Transverse colon (tissue), 3 donors: ENCODE data around the gene MAFF.

Source experiments
- POLR2A ChIP-seq: fragments of 450-650 bp; IDR thresholded peaks from one replicate; pipeline ENCODE4 v1.6.1; 2016; ENCODE audit warnings: antibody characterized with exemption, mild to moderate bottlenecking, moderate library complexity
- TF ChIP-seq, protein P1 (sequence below), 5 experiments: fragments of 200-600 bp in 3 of 5; fragments of 450-650 bp in 2 of 5; sonication (generic) in 3 of 5; IDR thresholded peaks; 1 replicate in 2 of 5; 2 replicates in 3 of 5; pipeline ENCODE4 v1.5.1; 2016 to 2017; ENCODE audit warnings: antibody characterized with exemption in 5 of 5, inconsistent platforms in 3 of 5, mild to moderate bottlenecking in 2 of 5, moderate library complexity in 1 of 5

DNA sequence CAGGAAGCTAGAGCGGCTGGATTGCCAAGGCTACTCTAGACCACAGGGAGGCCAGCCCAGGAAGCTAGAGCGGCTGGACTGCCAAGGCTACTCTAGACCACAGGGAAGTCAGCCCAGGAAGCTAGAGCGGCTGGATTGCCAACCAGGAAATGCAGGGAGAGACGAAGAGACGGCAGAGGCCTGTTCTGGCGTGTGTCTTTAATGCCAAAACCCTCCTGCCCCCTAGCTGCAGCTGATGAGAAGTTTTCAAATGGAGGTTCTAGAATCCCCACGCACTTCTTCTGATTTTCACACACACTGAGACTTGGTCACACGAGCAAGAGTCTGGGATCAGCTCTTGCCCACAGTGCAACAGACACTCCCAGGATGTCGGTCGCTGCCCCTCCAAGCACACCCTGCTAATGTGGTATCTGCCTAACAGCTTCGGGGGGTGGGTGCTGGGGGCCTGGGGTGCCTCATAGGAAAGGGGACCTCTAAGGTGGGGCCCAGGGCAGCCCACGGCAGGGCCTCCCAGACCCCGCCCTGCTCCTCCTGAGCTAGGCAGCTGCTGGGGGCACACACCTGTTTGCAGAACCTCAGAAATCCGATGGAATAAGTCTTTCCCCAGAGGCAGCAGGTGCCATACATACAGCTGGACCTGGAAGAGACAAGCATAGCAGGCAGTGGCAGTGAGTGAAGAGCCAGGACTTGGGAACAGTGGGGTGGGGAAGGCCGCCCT lies 28.5 kb downstream of the MAFF start:
- TF ChIP-seq, protein P1, sequence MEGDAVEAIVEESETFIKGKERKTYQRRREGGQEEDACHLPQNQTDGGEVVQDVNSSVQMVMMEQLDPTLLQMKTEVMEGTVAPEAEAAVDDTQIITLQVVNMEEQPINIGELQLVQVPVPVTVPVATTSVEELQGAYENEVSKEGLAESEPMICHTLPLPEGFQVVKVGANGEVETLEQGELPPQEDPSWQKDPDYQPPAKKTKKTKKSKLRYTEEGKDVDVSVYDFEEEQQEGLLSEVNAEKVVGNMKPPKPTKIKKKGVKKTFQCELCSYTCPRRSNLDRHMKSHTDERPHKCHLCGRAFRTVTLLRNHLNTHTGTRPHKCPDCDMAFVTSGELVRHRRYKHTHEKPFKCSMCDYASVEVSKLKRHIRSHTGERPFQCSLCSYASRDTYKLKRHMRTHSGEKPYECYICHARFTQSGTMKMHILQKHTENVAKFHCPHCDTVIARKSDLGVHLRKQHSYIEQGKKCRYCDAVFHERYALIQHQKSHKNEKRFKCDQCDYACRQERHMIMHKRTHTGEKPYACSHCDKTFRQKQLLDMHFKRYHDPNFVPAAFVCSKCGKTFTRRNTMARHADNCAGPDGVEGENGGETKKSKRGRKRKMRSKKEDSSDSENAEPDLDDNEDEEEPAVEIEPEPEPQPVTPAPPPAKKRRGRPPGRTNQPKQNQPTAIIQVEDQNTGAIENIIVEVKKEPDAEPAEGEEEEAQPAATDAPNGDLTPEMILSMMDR (IDR thresholded peaks at IDR 0.05), result peak; percentile 34 to 83 (median 50)
- no peak for TF ChIP-seq POLR2A
